Pancreas (tissue), 10 donors: ENCODE measurements around the gene ULK3. TPM values are rescaled to one million over a fixed set of nuclear protein-coding genes. Genes with fewer than 3 reads are reported as not detected.

Experiments
- ATAC-seq, 4 donors: fragments of 200-7000 bp; cut with Tn5 transposase; one replicate each; pipeline versions ENCODE4 v1.8.0 to v1.9.1; 2020; ENCODE audit warnings: mild to moderate bottlenecking in 4 of 4, moderate library complexity in 4 of 4
- DNase-seq, 6 donors: peaks; one replicate each; pipeline ENCODE4 v3.0.0-alpha.2; 2020
- FAIRE-seq: peaks from 2 replicates; lab custom pipeline; 2012; peaks lifted over from hg19 to GRCh38; lab: Jason Lieb, UNC
- H3K27ac ChIP-seq, 4 donors: fragments of 200-600 bp; sonication (generic); 1 replicate in 3 of 4; 2 replicates in 1 of 4; pipeline versions ENCODE4 v1.5.0 to v1.8.0; 2020
- H3K27me3 ChIP-seq, 4 donors: fragments of 200-600 bp; one replicate each; pipeline ENCODE4 v1.8.0; 2021
- H3K36me3 ChIP-seq, 3 donors: fragments of 200-600 bp; sonication (generic) in 1 of 3; one replicate each; pipeline versions ENCODE4 v1.5.0 to v1.8.0; 2020 to 2021
- H3K4me1 ChIP-seq, 3 donors: fragments of 200-600 bp; one replicate each; pipeline ENCODE4 v1.8.0; 2021
- H3K4me3 ChIP-seq, 4 donors: fragments of 200-600 bp; sonication (generic) in 2 of 4; one replicate each; pipeline versions ENCODE4 v1.5.0 to v1.8.0; 2020 to 2021
- H3K9me3 ChIP-seq, 4 donors: fragments of 200-600 bp; one replicate each; pipeline ENCODE4 v1.8.0; 2021
- WGBS, 2 donors: extraction: QIAGEN DNeasy Blood & Tissue Kit; methylation state at CpG; one replicate each; pipeline ENCODE4 v1.1.7; 2013; 5-methylcytosine and 5-hydroxymethylcytosine counted together
- intact Hi-C, 3 donors: fragments of 100-400 bp; cut with DNase I; formaldehyde crosslinking; loops; one replicate each; pipeline versions ENCODE4 v1.11.1 to v1.14.2; 2022
- polyA plus RNA-seq, 2 donors: library from polyadenylated mRNA; stranded (reverse); fragments of 200-250 nt; gene quantifications; one replicate each; pipeline ENCODE4 v1.2.3, GENCODE V29; 2013
- total RNA-seq, 6 donors: library from RNA; stranded (reverse); fragmentation: NEBNext Ultra II Directional in 4 of 6; extraction: Animal tissue kit (Norgen Biotek cat#: 25700) in 4 of 6; gene quantifications; one replicate each; pipeline versions ENCODE4 v1.2.1 to v1.2.4, GENCODE V29; 2021 to 2023
- TF ChIP-seq, protein P1 (sequence below), 4 donors: fragments of 200-600 bp; sonication (generic) in 3 of 4; IDR thresholded peaks; one replicate each; pipeline versions ENCODE4 v1.5.0 to v1.8.0; 2021; ENCODE audit warnings: antibody characterized with exemption in 4 of 4
- donor health status: healthy with polysubstance abuse.
- donor health status: DM: no; HTN: no; CAD: no; lungs with moderate emphysema.
- donor health status: DM: no; HTN: no; CAD: no.
- donor health status: control.
- donor health status: control.
- donor health status: Bipolar disorder and iron deficiency.
- donor health status: DM: yes; HTN: yes; CAD: no.
- donor health status: DM: no; HTN: no; CAD: no.
- donor health status: DM: no; HTN: no; CAD: no.
- donor health status: DM: yes; HTN: yes; CAD: no.

Gene ULK3
- total and polyA plus RNA-seq, 8 donors: 15.0 to 83.5 (median 22.2) TPM

DNA sequence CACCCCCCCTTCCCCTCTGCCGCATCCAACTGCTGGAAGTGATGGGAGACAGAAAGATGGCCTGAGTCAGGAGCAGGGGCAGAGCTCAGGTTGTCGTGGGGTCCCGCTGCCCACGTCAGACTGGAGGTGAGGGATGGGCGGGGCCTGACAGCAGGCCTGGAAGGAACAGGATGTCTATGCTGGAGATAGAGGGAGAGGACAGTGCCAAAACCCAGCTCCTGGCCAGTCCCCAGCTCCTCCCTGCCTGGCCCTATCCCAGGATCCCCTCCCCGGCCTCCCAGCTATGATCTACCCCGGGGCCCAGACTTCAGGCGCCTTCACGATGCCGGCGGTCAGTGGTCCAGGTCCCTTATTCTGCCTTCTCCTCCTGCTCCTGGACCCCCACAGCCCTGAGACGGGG is 30.4 kb downstream of the ULK3 start, which contains the start of gene LMAN1L:
LMAN1L (plus strand) TSS at position 303 of the 400 bp plus-strand sequence; CDS start at position 323, 20 bp downstream.
- Histone ChIP-seq H3K36me3 (no peaks in the 10 kb centered on the region), H3K27me3 (no peaks in the 10 kb centered on the region), H3K27ac (no peak within 1 kb of the TSS), H3K4me3 (no peak within 1 kb of the TSS), H3K4me1 (peaks cover 0 to 6% (median 0%) of the 10 kb centered on the region in 3 donors), H3K9me3 (no peaks in the 10 kb centered on the region)
- TF ChIP-seq, protein P1, sequence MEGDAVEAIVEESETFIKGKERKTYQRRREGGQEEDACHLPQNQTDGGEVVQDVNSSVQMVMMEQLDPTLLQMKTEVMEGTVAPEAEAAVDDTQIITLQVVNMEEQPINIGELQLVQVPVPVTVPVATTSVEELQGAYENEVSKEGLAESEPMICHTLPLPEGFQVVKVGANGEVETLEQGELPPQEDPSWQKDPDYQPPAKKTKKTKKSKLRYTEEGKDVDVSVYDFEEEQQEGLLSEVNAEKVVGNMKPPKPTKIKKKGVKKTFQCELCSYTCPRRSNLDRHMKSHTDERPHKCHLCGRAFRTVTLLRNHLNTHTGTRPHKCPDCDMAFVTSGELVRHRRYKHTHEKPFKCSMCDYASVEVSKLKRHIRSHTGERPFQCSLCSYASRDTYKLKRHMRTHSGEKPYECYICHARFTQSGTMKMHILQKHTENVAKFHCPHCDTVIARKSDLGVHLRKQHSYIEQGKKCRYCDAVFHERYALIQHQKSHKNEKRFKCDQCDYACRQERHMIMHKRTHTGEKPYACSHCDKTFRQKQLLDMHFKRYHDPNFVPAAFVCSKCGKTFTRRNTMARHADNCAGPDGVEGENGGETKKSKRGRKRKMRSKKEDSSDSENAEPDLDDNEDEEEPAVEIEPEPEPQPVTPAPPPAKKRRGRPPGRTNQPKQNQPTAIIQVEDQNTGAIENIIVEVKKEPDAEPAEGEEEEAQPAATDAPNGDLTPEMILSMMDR (IDR thresholded peaks at IDR 0.05): no peak
- no peak for ATAC-seq
- DNase-seq: no peak
- WGBS, 2 donors: 78 to 79% methylated on average over 11 to 12 of the region's 12 CpGs
- intact Hi-C loops: no loop called here
- FAIRE-seq: no peak

GRCh38 chr15:74809956-74810355 is 33.0 kb downstream of the ULK3 start:
- ATAC-seq (no peak), FAIRE-seq (no peak)
- TF ChIP-seq, protein P1 (IDR thresholded peaks at IDR 0.05): no peak

GRCh38 chr15:74809242-74809641 is 33.7 kb downstream of the ULK3 start:
- intact Hi-C loops: no loop called here
- H3K9me3 ChIP-seq: no peaks in the 10 kb centered on the region
- H3K4me3 ChIP-seq: no peak overlapping the region
- no peaks in the 10 kb centered on the region for H3K36me3 ChIP-seq
- FAIRE-seq: no peak
- H3K27me3 ChIP-seq: no peaks in the 10 kb centered on the region
- WGBS, 2 donors: 74 to 85% methylated on average over 5 of the region's 5 CpGs
- TF ChIP-seq, protein P1 (IDR thresholded peaks at IDR 0.05): no peak
- no peaks in the 10 kb centered on the region for H3K4me1 ChIP-seq
- no peak overlapping the region for H3K27ac ChIP-seq
- DNase-seq: no peak
- ATAC-seq: no peak

More at GRCh38 chr15:74809956-74810355, 33.0 kb downstream of the ULK3 start:
- Histone ChIP-seq H3K4me1 (peaks cover 0 to 4% (median 0%) of the 10 kb centered on the region in 3 donors), H3K27me3 (no peaks in the 10 kb centered on the region), H3K27ac (no peak overlapping the region), H3K9me3 (no peaks in the 10 kb centered on the region), H3K36me3 (no peaks in the 10 kb centered on the region), H3K4me3 (no peak overlapping the region)
- intact Hi-C loops: no loop called here
- 86 to 90% methylated on average over 3 of the region's 3 CpGs for WGBS, 2 donors
- no peak for DNase-seq

DNA sequence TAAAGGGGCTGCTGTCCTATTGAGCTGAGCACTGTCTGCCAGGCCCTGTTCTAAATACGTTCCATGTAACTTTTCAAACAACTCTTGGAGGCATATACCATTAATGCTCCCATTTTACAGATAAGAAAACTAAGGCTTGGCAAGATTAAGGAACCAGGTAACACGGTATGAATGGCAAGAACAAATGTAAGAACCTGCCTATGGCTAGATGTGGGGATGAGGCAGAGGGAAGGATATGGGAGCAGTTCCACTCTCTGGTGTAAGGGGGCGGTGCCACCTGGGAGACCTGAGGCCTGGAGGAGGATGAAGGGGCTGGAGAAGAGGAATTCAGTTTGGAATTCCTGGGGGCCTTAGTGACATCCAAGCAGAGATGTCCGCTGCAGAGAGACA is 34.1 kb downstream of the ULK3 start:
- 63 to 73% methylated on average over 4 of the region's 4 CpGs for WGBS, 2 donors
- ATAC-seq: no peak
- no peak for FAIRE-seq
- Histone ChIP-seq H3K4me3 (no peak overlapping the region), H3K27me3 (no peaks in the 10 kb centered on the region), H3K9me3 (no peaks in the 10 kb centered on the region), H3K36me3 (no peaks in the 10 kb centered on the region), H3K4me1 (no peaks in the 10 kb centered on the region), H3K27ac (no peak overlapping the region)
- no peak for DNase-seq
- intact Hi-C loops: no loop called here
- TF ChIP-seq, protein P1 (IDR thresholded peaks at IDR 0.05): no peak

DNA sequence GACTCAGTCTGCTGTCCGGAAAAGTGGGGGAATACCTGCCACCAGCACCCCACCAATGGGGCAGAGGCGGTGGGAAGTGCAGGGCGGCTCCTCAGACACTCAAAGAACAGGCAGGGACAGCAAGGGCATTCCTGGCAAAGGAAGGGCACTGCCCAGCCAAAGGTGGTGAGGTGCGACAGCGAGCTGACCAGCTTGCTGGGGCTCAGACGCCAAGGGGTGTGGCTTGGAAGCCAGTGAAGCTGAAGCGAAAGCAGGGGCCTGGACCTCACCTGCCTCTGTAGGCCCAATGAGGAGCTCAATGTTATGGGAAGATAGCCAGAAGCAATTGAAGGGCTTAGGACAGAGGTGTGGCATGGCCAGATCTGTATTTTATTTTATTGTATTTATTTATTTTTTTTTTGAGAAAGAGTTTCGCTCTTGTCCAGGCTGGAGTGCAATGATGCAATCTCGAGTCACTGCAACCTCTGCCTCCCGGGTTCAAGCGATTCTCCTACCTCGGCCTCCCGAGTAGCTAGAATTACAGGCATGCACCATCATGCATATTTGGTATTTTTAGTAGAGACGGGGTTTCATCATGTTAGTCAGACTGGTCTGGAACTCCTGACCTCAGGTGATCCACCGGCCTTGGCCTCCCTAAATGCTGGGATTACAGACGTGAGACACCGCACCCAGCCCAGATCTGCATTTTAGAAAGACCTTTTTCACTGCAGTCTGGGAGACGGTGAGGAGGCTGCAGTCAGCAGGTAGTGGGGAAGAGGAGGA is 34.7 kb downstream of the ULK3 start:
- Histone ChIP-seq H3K4me1 (no peaks in the 10 kb centered on the region), H3K4me3 (no peak overlapping the region), H3K27me3 (no peaks in the 10 kb centered on the region), H3K27ac (no peak overlapping the region), H3K9me3 (no peaks in the 10 kb centered on the region), H3K36me3 (peaks cover 0 to under 1% (median 0%) of the 10 kb centered on the region in 3 donors)
- ATAC-seq (peak in 2 of 4 donors; percentile 33 to 45), DNase-seq (no peak), FAIRE-seq (no peak)
- 71 to 78% methylated on average over 18 of the region's 18 CpGs for WGBS, 2 donors
- intact Hi-C loops: no loop called here
- TF ChIP-seq, protein P1 (IDR thresholded peaks at IDR 0.05): no peak
